ENCODE measurements around the gene INPP5F. TPM values are rescaled to one million over a fixed set of nuclear protein-coding genes. Genes with fewer than 3 reads are reported as not detected.

The INPP5F gene
- total RNA-seq, 6 experiments from 2014 or later, result 2.0 to 3.9 (median 2.5) TPM

DNA sequence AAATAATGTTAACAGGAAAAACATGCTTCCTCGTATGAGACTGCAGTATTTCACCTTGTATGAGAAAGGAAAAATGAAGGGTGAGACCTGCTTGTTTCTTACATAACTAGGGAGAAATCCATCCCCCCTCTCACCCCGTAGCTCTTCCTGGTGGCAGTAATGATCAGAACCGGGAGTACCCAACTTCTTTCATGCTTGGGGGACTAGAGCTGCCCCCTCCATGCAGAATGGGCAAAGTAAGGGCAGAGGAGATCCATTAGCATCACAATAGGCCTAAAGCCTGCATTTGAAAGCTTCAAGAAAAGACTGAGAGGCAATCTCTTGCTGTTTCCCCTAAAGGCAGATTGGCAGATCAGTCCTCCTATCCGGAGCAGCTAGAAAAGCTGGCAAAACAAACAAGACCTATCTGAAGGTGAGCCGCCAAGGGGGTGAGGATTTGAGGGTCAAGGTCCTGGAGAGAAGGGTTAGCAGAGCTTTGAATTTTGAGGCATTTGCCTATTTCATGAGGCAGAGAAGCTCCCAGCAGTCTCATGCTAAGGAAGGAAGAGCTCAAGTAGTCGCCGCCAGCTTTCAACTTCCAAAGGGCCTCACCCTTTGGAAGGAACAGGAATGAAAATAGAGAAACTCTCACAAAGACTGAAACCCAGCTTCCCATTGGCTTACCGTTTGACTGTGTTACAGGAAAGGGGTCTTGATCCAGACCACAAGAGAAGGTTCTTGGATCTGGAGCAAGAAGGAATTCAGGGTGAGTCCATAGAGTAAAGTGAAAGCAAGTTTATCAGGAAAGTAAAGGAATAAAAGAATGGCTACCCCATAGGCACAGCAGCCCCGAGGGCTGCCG lies 38.4 kb upstream of the INPP5F start:
- Histone ChIP-seq H3K9me3 (no peaks in the 10 kb centered on the region), H3K36me3 (no peaks in the 10 kb centered on the region), H3K27me3 (no peaks in the 10 kb centered on the region), H3K27ac (no peak overlapping the region), H3K4me1 (no peaks in the 10 kb centered on the region), H3K4me3 (no peak overlapping the region)
- 42% methylated on average over 7 of the region's 10 CpGs for WGBS (ENCODE audit: insufficient coverage, low coverage, low lambda C conversion rate, missing lambda C conversion rate)
- ATAC-seq, result no peak
- intact Hi-C loops (cut with DNase I), result loop anchor here in 1 of 2 donors (5.0 kb wide), 1 partner anchor 170 kb away; no protein-coding TSS in a partner anchor
- no peak for DNase-seq
- TF ChIP-seq POLR2A (IDR thresholded peaks at IDR 0.05), result no peak
- TF ChIP-seq, protein P1, sequence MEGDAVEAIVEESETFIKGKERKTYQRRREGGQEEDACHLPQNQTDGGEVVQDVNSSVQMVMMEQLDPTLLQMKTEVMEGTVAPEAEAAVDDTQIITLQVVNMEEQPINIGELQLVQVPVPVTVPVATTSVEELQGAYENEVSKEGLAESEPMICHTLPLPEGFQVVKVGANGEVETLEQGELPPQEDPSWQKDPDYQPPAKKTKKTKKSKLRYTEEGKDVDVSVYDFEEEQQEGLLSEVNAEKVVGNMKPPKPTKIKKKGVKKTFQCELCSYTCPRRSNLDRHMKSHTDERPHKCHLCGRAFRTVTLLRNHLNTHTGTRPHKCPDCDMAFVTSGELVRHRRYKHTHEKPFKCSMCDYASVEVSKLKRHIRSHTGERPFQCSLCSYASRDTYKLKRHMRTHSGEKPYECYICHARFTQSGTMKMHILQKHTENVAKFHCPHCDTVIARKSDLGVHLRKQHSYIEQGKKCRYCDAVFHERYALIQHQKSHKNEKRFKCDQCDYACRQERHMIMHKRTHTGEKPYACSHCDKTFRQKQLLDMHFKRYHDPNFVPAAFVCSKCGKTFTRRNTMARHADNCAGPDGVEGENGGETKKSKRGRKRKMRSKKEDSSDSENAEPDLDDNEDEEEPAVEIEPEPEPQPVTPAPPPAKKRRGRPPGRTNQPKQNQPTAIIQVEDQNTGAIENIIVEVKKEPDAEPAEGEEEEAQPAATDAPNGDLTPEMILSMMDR (IDR thresholded peaks at IDR 0.05), result no peak

DNA sequence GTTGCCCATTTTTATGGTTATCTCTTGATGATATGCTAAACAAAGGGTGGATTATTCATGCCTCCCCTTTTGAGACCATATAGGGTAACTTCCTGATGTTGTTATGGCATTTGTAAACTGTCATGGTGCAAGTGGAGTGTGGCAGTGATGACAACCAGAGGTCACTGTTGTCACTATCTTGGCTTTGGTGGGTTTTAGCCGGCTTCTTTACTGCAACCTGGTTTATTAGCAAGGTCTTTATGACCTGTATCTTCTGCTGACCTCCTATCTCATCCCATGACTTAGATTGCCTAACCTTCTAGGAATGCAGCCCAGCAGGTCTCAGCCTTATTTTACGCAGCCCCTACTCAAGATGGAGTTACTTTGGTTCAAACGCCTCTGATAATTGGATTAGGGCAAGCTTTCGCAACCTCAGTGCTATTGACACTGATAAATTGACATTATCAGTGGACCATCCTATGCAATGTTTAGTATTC lies 37.8 kb upstream of the INPP5F start:
- no peaks in the 10 kb centered on the region for H3K27me3 ChIP-seq
- H3K9me3 ChIP-seq, result no peaks in the 10 kb centered on the region
- no peaks in the 10 kb centered on the region for H3K36me3 ChIP-seq
- H3K27ac ChIP-seq, result no peak overlapping the region
- 64% methylated on average over 4 of the region's 4 CpGs for WGBS (ENCODE audit: insufficient coverage, low coverage, low lambda C conversion rate, missing lambda C conversion rate)
- H3K4me1 ChIP-seq, result no peaks in the 10 kb centered on the region
- H3K4me3 ChIP-seq, result no peak overlapping the region
- ATAC-seq (no peak), DNase-seq (no peak)
- TF ChIP-seq, protein P1 (IDR thresholded peaks at IDR 0.05), result no peak
- TF ChIP-seq POLR2A (IDR thresholded peaks at IDR 0.05), result no peak
- intact Hi-C loops (cut with DNase I), result loop anchor here in 1 of 2 donors (5.0 kb wide), 1 partner anchor 169 kb away; no protein-coding TSS in a partner anchor

DNA sequence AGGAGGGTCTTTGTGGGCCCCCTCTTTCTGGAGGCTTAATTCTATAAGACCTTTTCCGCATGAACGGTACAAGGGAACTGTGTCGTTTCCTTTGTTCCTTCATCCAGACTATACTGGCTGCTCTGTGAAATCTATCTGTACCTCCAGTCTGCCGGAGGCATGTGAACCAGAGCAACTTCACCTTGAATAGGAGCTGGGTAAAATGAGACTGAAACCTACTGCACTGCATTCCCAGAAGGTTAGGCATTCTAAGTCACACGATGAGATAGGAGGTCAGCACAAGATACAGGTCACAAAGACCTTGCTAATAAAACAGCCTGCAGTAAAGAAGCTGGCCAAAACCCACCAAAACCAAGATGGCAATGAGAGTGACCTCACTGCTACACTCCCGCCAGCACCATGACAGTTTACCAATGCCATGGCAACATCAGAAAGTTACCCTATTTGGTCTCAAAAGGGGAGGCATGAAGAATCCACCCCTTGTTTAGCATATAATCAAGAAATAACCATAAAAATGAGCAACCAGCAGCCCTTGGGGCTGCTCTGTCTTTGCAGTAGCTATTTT lies 36.8 kb upstream of the INPP5F start:
- H3K4me3 ChIP-seq, result no peak overlapping the region
- H3K27ac ChIP-seq, result no peak overlapping the region
- DNase-seq (no peak), ATAC-seq (no peak)
- WGBS (ENCODE audit: insufficient coverage, low coverage, low lambda C conversion rate, missing lambda C conversion rate), result 97% methylated on average over 4 of the region's 6 CpGs
- TF ChIP-seq POLR2A (IDR thresholded peaks at IDR 0.05), result no peak
- TF ChIP-seq, protein P1 (IDR thresholded peaks at IDR 0.05), result no peak
- intact Hi-C loops (cut with DNase I), result loop anchor here in 1 of 2 donors (5.0 kb wide), 1 partner anchor 168 kb away; no protein-coding TSS in a partner anchor
- H3K4me1 ChIP-seq, result no peaks in the 10 kb centered on the region
- H3K27me3 ChIP-seq, result no peaks in the 10 kb centered on the region
- no peaks in the 10 kb centered on the region for H3K36me3 ChIP-seq
- H3K9me3 ChIP-seq, result no peaks in the 10 kb centered on the region

DNA sequence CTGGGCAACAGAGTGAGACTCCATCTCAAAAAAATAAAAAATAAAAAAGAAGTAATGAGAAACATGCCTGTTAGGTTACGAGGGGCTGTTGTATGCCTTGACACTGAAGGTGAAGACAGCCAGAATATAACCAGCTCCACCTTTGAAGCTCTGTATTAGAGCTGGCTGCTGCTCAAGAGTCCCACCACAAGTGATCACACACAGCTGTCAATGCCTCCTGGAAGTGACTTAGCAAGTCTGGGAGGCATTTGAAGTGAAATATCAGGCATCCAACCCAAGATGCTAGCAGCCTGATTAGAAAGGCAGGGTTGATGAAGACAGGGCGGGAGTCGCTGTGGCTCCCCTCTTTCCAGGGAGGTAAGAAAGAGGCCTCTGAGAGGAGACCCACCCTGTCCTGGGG lies 34.1 kb upstream of the INPP5F start:
- H3K27me3 ChIP-seq, result no peaks in the 10 kb centered on the region
- no peaks in the 10 kb centered on the region for H3K4me1 ChIP-seq
- ATAC-seq, result no peak
- TF ChIP-seq, protein P1 (IDR thresholded peaks at IDR 0.05), result no peak
- TF ChIP-seq POLR2A (IDR thresholded peaks at IDR 0.05), result no peak
- H3K9me3 ChIP-seq, result no peaks in the 10 kb centered on the region
- WGBS (ENCODE audit: insufficient coverage, low coverage, low lambda C conversion rate, missing lambda C conversion rate), result 83% methylated on average over 1 of the region's 3 CpGs
- no peak overlapping the region for H3K4me3 ChIP-seq
- DNase-seq, result no peak
- H3K27ac ChIP-seq, result no peak overlapping the region
- intact Hi-C loops (cut with DNase I), result no loop called here
- H3K36me3 ChIP-seq, result no peaks in the 10 kb centered on the region

Data from right lobe of liver (tissue), 6 donors.